Measurements from ENCODE around the gene SGTB.

Gene SGTB

GRCh38 chr5:65758546-65759144, 36.7 kb upstream of the SGTB start:
- 96% methylated on average over 3 of the region's 4 CpGs; no CpG with 5 or more reads in 1 of the 2 experiments for whole genome bisulfite sequencing, 2 experiments (ENCODE audit: insufficient coverage in 2 of 2)
- Histone ChIP-seq H3K4me3 (ENCODE audit: extremely low read depth, insufficient read depth, low read length, poor library complexity, severe bottlenecking) (no peak overlapping the region), H3K36me3 (ENCODE audit: control insufficient read depth, insufficient read depth, low read length) (peaks cover 21% of the 10 kb centered on the region), H3K27ac (ENCODE audit: low read depth, low read length, severe bottlenecking) (no peak overlapping the region), H3K4me1 (ENCODE audit: control insufficient read depth, insufficient read depth, low read length, poor library complexity, severe bottlenecking) (no peaks in the 10 kb centered on the region), H3K9me3 (ENCODE audit: control insufficient read depth, low read length) (no peaks in the 10 kb centered on the region)

- H3K27ac ChIP-seq (ENCODE audit: low read depth, low read length, severe bottlenecking), result no peak overlapping the region
- H3K9me3 ChIP-seq (ENCODE audit: control insufficient read depth, low read length), result no peaks in the 10 kb centered on the region
- H3K4me1 ChIP-seq (ENCODE audit: control insufficient read depth, insufficient read depth, low read length, poor library complexity, severe bottlenecking), result no peaks in the 10 kb centered on the region
- no peak overlapping the region for H3K4me3 ChIP-seq (ENCODE audit: extremely low read depth, insufficient read depth, low read length, poor library complexity, severe bottlenecking)
- WGBS, 2 experiments (ENCODE audit: insufficient coverage in 2 of 2), result 89 to 95% methylated on average over 5 to 6 of the region's 8 CpGs
- H3K36me3 ChIP-seq (ENCODE audit: control insufficient read depth, insufficient read depth, low read length), result no peaks in the 10 kb centered on the region
Measured at GRCh38 chr5:65753189-65753588, 31.3 kb upstream of the SGTB start.

- H3K9me3 ChIP-seq (ENCODE audit: control insufficient read depth, low read length), result no peaks in the 10 kb centered on the region
- H3K36me3 ChIP-seq (ENCODE audit: control insufficient read depth, insufficient read depth, low read length), result no peaks in the 10 kb centered on the region
- no CpG with 5 or more reads among the region's 2 CpGs for WGBS, 2 experiments (ENCODE audit: insufficient coverage in 2 of 2)
- no peak overlapping the region for H3K4me3 ChIP-seq (ENCODE audit: extremely low read depth, insufficient read depth, low read length, poor library complexity, severe bottlenecking)
- no peak overlapping the region for H3K27ac ChIP-seq (ENCODE audit: low read depth, low read length, severe bottlenecking)
- no peaks in the 10 kb centered on the region for H3K4me1 ChIP-seq (ENCODE audit: control insufficient read depth, insufficient read depth, low read length, poor library complexity, severe bottlenecking)
Measured at GRCh38 chr5:65750938-65751337, 29.0 kb upstream of the SGTB start.

GRCh38 chr5:65749956-65750355, 28.0 kb upstream of the SGTB start:
- Histone ChIP-seq H3K9me3 (ENCODE audit: control insufficient read depth, low read length) (no peaks in the 10 kb centered on the region), H3K4me3 (ENCODE audit: extremely low read depth, insufficient read depth, low read length, poor library complexity, severe bottlenecking) (no peak overlapping the region), H3K36me3 (ENCODE audit: control insufficient read depth, insufficient read depth, low read length) (peaks cover 8% of the 10 kb centered on the region), H3K4me1 (ENCODE audit: control insufficient read depth, insufficient read depth, low read length, poor library complexity, severe bottlenecking) (no peaks in the 10 kb centered on the region), H3K27ac (ENCODE audit: low read depth, low read length, severe bottlenecking) (no peak overlapping the region)
- WGBS, 2 experiments (ENCODE audit: insufficient coverage in 2 of 2), result 100% methylated on average over 1 of the region's 5 CpGs; no CpG with 5 or more reads in 1 of the 2 experiments

GRCh38 chr5:65749221-65749844, 27.4 kb upstream of the SGTB start:
- Histone ChIP-seq H3K36me3 (ENCODE audit: control insufficient read depth, insufficient read depth, low read length) (peaks cover 8% of the 10 kb centered on the region), H3K9me3 (ENCODE audit: control insufficient read depth, low read length) (no peaks in the 10 kb centered on the region), H3K27ac (ENCODE audit: low read depth, low read length, severe bottlenecking) (no peak overlapping the region), H3K4me3 (ENCODE audit: extremely low read depth, insufficient read depth, low read length, poor library complexity, severe bottlenecking) (no peak overlapping the region), H3K4me1 (ENCODE audit: control insufficient read depth, insufficient read depth, low read length, poor library complexity, severe bottlenecking) (no peaks in the 10 kb centered on the region)
- WGBS, 2 experiments (ENCODE audit: insufficient coverage in 2 of 2), result 60% methylated on average over 1 of the region's 1 CpG; no CpG with 5 or more reads in 1 of the 2 experiments

GRCh38 chr5:65742565-65743231, 20.8 kb upstream of the SGTB start:
- Histone ChIP-seq H3K4me3 (ENCODE audit: extremely low read depth, insufficient read depth, low read length, poor library complexity, severe bottlenecking) (no peak overlapping the region), H3K36me3 (ENCODE audit: control insufficient read depth, insufficient read depth, low read length) (peaks cover 8% of the 10 kb centered on the region), H3K27ac (ENCODE audit: low read depth, low read length, severe bottlenecking) (no peak overlapping the region), H3K4me1 (ENCODE audit: control insufficient read depth, insufficient read depth, low read length, poor library complexity, severe bottlenecking) (no peaks in the 10 kb centered on the region), H3K9me3 (ENCODE audit: control insufficient read depth, low read length) (no peaks in the 10 kb centered on the region)
- WGBS, 2 experiments (ENCODE audit: insufficient coverage in 2 of 2), result no CpG with 5 or more reads among the region's 4 CpGs

- H3K9me3 ChIP-seq (ENCODE audit: control insufficient read depth, low read length), result no peaks in the 10 kb centered on the region
- H3K36me3 ChIP-seq (ENCODE audit: control insufficient read depth, insufficient read depth, low read length), result no peaks in the 10 kb centered on the region
- H3K4me1 ChIP-seq (ENCODE audit: control insufficient read depth, insufficient read depth, low read length, poor library complexity, severe bottlenecking), result no peaks in the 10 kb centered on the region
- no peak overlapping the region for H3K4me3 ChIP-seq (ENCODE audit: extremely low read depth, insufficient read depth, low read length, poor library complexity, severe bottlenecking)
- H3K27ac ChIP-seq (ENCODE audit: low read depth, low read length, severe bottlenecking), result no peak overlapping the region
Measured at GRCh38 chr5:65739162-65739561, 17.3 kb upstream of the SGTB start.

GRCh38 chr5:65738305-65738704, 16.4 kb upstream of the SGTB start:
- 73 to 100% methylated on average over 1 of the region's 4 CpGs for WGBS, 2 experiments (ENCODE audit: insufficient coverage in 2 of 2)
- H3K9me3 ChIP-seq (ENCODE audit: control insufficient read depth, low read length), result no peaks in the 10 kb centered on the region
- no peaks in the 10 kb centered on the region for H3K36me3 ChIP-seq (ENCODE audit: control insufficient read depth, insufficient read depth, low read length)
- no peaks in the 10 kb centered on the region for H3K4me1 ChIP-seq (ENCODE audit: control insufficient read depth, insufficient read depth, low read length, poor library complexity, severe bottlenecking)
- H3K27ac ChIP-seq (ENCODE audit: low read depth, low read length, severe bottlenecking), result no peak overlapping the region
- no peak overlapping the region for H3K4me3 ChIP-seq (ENCODE audit: extremely low read depth, insufficient read depth, low read length, poor library complexity, severe bottlenecking)

- Histone ChIP-seq H3K4me1 (ENCODE audit: control insufficient read depth, insufficient read depth, low read length, poor library complexity, severe bottlenecking) (no peaks in the 10 kb centered on the region), H3K9me3 (ENCODE audit: control insufficient read depth, low read length) (no peaks in the 10 kb centered on the region), H3K27ac (ENCODE audit: low read depth, low read length, severe bottlenecking) (no peak overlapping the region), H3K36me3 (ENCODE audit: control insufficient read depth, insufficient read depth, low read length) (no peaks in the 10 kb centered on the region), H3K4me3 (ENCODE audit: extremely low read depth, insufficient read depth, low read length, poor library complexity, severe bottlenecking) (no peak overlapping the region)
- WGBS, 2 experiments (ENCODE audit: insufficient coverage in 2 of 2), result 89 to 97% methylated on average over 3 to 4 of the region's 7 CpGs
Measured at GRCh38 chr5:65737842-65738241, 15.9 kb upstream of the SGTB start.

GRCh38 chr5:65736011-65736410, 14.1 kb upstream of the SGTB start:
- Histone ChIP-seq H3K9me3 (ENCODE audit: control insufficient read depth, low read length) (no peaks in the 10 kb centered on the region), H3K4me1 (ENCODE audit: control insufficient read depth, insufficient read depth, low read length, poor library complexity, severe bottlenecking) (no peaks in the 10 kb centered on the region), H3K27ac (ENCODE audit: low read depth, low read length, severe bottlenecking) (no peak overlapping the region), H3K36me3 (ENCODE audit: control insufficient read depth, insufficient read depth, low read length) (peaks cover 2% of the 10 kb centered on the region), H3K4me3 (ENCODE audit: extremely low read depth, insufficient read depth, low read length, poor library complexity, severe bottlenecking) (no peak overlapping the region)
- no CpG with 5 or more reads among the region's 1 CpG for WGBS, 2 experiments (ENCODE audit: insufficient coverage in 2 of 2)

- no peak overlapping the region for H3K4me3 ChIP-seq (ENCODE audit: extremely low read depth, insufficient read depth, low read length, poor library complexity, severe bottlenecking)
- WGBS, 2 experiments (ENCODE audit: insufficient coverage in 2 of 2), result 100% methylated on average over 1 of the region's 1 CpG; no CpG with 5 or more reads in 1 of the 2 experiments
- no peaks in the 10 kb centered on the region for H3K9me3 ChIP-seq (ENCODE audit: control insufficient read depth, low read length)
Measured at GRCh38 chr5:65734921-65735320, 13.0 kb upstream of the SGTB start.

More at GRCh38 chr5:65734921-65735320, 13.0 kb upstream of the SGTB start:
- Histone ChIP-seq H3K36me3 (ENCODE audit: control insufficient read depth, insufficient read depth, low read length) (peaks cover 4% of the 10 kb centered on the region), H3K27ac (ENCODE audit: low read depth, low read length, severe bottlenecking) (no peak overlapping the region), H3K4me1 (ENCODE audit: control insufficient read depth, insufficient read depth, low read length, poor library complexity, severe bottlenecking) (no peaks in the 10 kb centered on the region)

Data from mesodermal cell (in vitro differentiated cells).